PFSK-1 (cell line): ENCODE measurements around the gene LTBP1.

Experiments used
- POLR2AphosphoS5 ChIP-seq: IDR thresholded peaks from 2 replicates; pipeline ENCODE4 v1.6.1; 2012; ENCODE audit warnings: low read depth, mild to moderate bottlenecking, control low read depth, low read length, moderate library complexity
- TF ChIP-seq, protein P1 (sequence below), 2 experiments: IDR thresholded peaks; 2 replicates each; pipeline versions ENCODE4 v1.6.1 to v1.8.0; 2011 to 2012; ENCODE audit warnings: low read depth in 2 of 2, low read length in 2 of 2, control low read depth in 1 of 2, inconsistent platforms in 1 of 2, mild to moderate bottlenecking in 1 of 2, moderate library complexity in 1 of 2; ENCODE audit not compliant: insufficient read depth in 1 of 2

- TF ChIP-seq POLR2AphosphoS5 = no peak
- TF ChIP-seq, protein P1, sequence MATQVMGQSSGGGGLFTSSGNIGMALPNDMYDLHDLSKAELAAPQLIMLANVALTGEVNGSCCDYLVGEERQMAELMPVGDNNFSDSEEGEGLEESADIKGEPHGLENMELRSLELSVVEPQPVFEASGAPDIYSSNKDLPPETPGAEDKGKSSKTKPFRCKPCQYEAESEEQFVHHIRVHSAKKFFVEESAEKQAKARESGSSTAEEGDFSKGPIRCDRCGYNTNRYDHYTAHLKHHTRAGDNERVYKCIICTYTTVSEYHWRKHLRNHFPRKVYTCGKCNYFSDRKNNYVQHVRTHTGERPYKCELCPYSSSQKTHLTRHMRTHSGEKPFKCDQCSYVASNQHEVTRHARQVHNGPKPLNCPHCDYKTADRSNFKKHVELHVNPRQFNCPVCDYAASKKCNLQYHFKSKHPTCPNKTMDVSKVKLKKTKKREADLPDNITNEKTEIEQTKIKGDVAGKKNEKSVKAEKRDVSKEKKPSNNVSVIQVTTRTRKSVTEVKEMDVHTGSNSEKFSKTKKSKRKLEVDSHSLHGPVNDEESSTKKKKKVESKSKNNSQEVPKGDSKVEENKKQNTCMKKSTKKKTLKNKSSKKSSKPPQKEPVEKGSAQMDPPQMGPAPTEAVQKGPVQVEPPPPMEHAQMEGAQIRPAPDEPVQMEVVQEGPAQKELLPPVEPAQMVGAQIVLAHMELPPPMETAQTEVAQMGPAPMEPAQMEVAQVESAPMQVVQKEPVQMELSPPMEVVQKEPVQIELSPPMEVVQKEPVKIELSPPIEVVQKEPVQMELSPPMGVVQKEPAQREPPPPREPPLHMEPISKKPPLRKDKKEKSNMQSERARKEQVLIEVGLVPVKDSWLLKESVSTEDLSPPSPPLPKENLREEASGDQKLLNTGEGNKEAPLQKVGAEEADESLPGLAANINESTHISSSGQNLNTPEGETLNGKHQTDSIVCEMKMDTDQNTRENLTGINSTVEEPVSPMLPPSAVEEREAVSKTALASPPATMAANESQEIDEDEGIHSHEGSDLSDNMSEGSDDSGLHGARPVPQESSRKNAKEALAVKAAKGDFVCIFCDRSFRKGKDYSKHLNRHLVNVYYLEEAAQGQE (IDR thresholded peaks at IDR 0.05; ENCODE audit: insufficient read depth in 1 of 2, low read depth in 2 of 2, low read length in 2 of 2) = no peak
Measured at GRCh38 chr2:33265584-33266338, 319.0 kb downstream of the LTBP1 start.
